Endothelial cell (in vitro differentiated cells): ENCODE measurements around the gene APCDD1L. TPM values are rescaled to one million over a fixed set of nuclear protein-coding genes. Genes with fewer than 3 reads are reported as not detected.

Source experiments
- DNase-seq: peaks from one replicate; pipeline ENCODE4 v3.0.0; 2021; ENCODE audit warnings: low spot score
- H3K27ac Mint-ChIP-seq: one replicate; pipeline ENCODE4 v1.8.0; 2021; ENCODE audit warnings: mixed read lengths, inconsistent platforms; ENCODE audit not compliant: unreplicated experiment
- H3K27me3 Mint-ChIP-seq: one replicate; pipeline ENCODE4 v1.8.0; 2021; ENCODE audit warnings: mild to moderate bottlenecking, moderate library complexity, mixed read lengths, inconsistent platforms; ENCODE audit not compliant: unreplicated experiment
- H3K36me3 Mint-ChIP-seq: one replicate; pipeline ENCODE4 v1.8.0; 2021; ENCODE audit warnings: mild to moderate bottlenecking, low read depth, mixed read lengths, inconsistent platforms; ENCODE audit not compliant: unreplicated experiment
- H3K4me1 Mint-ChIP-seq: one replicate; pipeline ENCODE4 v1.8.0; 2021; ENCODE audit warnings: mild to moderate bottlenecking, mixed read lengths, inconsistent platforms; ENCODE audit not compliant: unreplicated experiment
- H3K4me3 Mint-ChIP-seq: one replicate; pipeline ENCODE4 v1.8.0; 2021; ENCODE audit warnings: mild to moderate bottlenecking, mixed read lengths, inconsistent platforms; ENCODE audit not compliant: unreplicated experiment
- H3K9me3 Mint-ChIP-seq: one replicate; pipeline ENCODE4 v1.8.0; 2021; ENCODE audit warnings: mixed read lengths, inconsistent platforms; ENCODE audit not compliant: unreplicated experiment
- total RNA-seq: library from RNA; stranded (reverse); fragmentation: NEBNext Ultra II Directional; extraction: Animal tissue kit (Norgen Biotek cat#: 25700); gene quantifications from one replicate; pipeline ENCODE4 v1.2.1, GENCODE V29; 2021; ENCODE audit not compliant: unreplicated experiment
- TF ChIP-seq, protein P1 (sequence below): fragments of 200-600 bp; sonication (generic); IDR thresholded peaks from one replicate; pipeline ENCODE4 v1.5.0; 2021; ENCODE audit warnings: antibody characterized with exemption; ENCODE audit not compliant: unreplicated experiment

The APCDD1L gene
- total RNA-seq, 1 donor from 2014 or later, result not detected

DNA sequence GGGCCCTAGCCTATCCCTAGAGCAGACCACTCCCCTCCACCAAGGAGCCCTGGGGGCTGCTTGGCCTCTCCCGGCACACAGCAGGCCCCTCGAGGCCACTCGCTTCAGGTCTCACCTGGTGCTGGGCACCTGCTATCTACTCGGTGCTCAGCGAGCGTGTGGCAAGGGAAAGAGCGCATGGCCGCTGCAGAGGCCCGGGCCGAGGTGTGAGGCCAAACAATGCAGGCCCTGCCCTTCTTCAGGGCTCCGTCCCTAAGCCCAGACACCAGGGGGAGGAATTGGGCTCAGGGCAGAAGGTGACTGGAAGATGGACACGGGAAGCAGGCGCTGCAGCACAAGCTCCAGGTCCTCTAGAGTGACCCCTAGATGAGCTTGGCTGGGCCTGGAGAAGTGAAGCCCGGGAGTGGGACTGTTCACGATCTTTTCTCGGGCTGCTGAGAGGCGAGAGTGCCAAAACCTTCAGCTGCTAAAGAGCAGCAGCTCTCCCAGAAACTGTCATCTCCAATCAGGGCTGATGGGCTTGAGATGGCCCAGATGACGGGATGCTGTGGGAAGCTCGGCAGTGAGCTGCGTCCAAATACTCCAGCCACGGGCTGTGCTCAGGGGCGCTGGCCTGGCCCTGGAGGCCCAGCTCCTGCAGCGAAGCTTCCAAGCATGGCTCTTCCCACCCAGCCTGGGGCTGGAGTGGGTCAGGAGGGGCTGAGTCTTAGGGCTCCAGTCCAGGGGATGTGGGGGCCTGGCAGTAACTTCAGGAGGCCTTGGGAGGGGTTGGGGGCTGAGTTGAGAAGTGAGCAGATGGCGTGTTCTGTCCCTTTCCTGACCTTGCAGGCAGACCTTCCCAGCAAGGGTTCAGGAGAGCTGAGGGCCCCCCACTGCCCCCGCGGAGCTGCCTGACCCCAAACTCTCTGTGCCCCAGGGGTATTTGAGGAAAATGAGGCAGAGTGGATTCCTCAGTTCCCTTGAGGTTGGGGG lies 43.7 kb downstream of the APCDD1L start:
- no peaks in the 10 kb centered on the region for H3K9me3 Mint-ChIP-seq
- no peak overlapping the region for H3K4me3 Mint-ChIP-seq
- H3K27ac Mint-ChIP-seq, result no peak overlapping the region
- H3K36me3 Mint-ChIP-seq, result no peaks in the 10 kb centered on the region
- DNase-seq, result no peak
- no peaks in the 10 kb centered on the region for H3K4me1 Mint-ChIP-seq
- H3K27me3 Mint-ChIP-seq, result no peaks in the 10 kb centered on the region
- TF ChIP-seq, protein P1, sequence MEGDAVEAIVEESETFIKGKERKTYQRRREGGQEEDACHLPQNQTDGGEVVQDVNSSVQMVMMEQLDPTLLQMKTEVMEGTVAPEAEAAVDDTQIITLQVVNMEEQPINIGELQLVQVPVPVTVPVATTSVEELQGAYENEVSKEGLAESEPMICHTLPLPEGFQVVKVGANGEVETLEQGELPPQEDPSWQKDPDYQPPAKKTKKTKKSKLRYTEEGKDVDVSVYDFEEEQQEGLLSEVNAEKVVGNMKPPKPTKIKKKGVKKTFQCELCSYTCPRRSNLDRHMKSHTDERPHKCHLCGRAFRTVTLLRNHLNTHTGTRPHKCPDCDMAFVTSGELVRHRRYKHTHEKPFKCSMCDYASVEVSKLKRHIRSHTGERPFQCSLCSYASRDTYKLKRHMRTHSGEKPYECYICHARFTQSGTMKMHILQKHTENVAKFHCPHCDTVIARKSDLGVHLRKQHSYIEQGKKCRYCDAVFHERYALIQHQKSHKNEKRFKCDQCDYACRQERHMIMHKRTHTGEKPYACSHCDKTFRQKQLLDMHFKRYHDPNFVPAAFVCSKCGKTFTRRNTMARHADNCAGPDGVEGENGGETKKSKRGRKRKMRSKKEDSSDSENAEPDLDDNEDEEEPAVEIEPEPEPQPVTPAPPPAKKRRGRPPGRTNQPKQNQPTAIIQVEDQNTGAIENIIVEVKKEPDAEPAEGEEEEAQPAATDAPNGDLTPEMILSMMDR, result no peak

DNA sequence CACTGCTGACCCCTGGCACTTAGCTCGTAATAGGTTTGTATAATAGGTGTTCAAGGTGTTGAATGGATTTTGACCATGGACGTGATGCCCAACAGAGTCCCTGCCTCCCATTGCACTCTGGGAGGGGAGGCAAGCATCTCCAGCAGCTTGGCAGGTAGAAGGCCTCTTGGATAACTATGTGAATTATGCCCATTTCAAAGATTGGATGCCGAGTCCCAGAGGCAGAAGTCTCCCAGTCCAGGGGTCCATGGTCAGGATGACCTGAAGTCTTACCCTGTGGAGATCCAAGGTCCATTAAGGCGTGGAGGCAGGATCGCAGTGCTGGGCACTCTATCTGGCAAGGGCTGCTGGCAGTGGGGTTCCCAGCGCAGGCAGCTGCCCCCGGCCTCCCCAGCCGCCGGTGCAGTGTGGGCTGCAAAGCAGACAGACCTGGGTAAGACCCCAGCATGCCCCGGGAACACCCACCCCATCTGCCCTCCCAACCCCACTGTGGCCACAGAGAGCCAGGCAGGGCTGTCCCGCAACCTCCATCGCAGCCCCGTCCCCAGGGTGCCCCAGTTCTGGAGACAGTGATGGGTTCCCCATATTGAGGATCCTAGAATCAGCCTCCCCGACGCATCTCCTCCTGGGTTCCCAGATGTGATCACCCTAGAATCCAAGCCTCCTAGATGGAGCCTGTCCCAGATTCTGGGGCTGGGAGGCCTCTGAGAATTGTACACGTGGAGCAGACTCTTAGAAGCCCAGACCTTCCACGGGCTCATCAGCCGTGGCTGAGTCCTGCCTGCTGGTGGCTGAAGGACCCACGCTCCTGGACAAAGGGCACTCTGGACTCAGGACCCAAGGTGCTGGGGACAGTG lies 44.6 kb downstream of the APCDD1L start:
- H3K9me3 Mint-ChIP-seq, result no peaks in the 10 kb centered on the region
- H3K4me1 Mint-ChIP-seq, result no peaks in the 10 kb centered on the region
- H3K27ac Mint-ChIP-seq, result no peak overlapping the region
- TF ChIP-seq, protein P1, result no peak
- H3K36me3 Mint-ChIP-seq, result no peaks in the 10 kb centered on the region
- no peaks in the 10 kb centered on the region for H3K27me3 Mint-ChIP-seq
- DNase-seq, result no peak
- H3K4me3 Mint-ChIP-seq, result no peak overlapping the region

DNA sequence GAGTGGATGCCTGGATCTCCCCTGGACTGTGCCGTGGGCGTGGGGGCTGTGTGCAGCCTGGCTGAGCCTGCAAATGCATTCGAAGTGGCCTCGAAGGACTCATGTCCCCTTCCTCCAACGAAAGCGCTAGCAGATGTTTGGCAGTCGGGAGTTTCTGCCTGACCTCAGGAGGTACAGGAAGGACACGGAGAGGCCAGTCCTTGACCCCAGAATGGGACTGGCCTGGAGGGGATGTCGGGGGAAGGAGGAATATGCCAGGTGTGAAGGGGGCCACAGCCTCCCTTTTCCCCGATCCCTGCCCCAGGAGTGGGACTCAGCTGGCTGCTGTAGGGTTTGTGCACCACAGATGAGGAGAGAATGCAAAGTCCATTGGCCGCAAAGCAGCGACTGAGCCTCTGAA lies 45.6 kb downstream of the APCDD1L start:
- Mint-ChIP-seq H3K9me3 (no peaks in the 10 kb centered on the region), H3K27ac (no peak overlapping the region), H3K4me3 (no peak overlapping the region), H3K4me1 (no peaks in the 10 kb centered on the region), H3K27me3 (peaks cover 1% of the 10 kb centered on the region), H3K36me3 (no peaks in the 10 kb centered on the region)
- DNase-seq, result no peak
- TF ChIP-seq, protein P1, result no peak

DNA sequence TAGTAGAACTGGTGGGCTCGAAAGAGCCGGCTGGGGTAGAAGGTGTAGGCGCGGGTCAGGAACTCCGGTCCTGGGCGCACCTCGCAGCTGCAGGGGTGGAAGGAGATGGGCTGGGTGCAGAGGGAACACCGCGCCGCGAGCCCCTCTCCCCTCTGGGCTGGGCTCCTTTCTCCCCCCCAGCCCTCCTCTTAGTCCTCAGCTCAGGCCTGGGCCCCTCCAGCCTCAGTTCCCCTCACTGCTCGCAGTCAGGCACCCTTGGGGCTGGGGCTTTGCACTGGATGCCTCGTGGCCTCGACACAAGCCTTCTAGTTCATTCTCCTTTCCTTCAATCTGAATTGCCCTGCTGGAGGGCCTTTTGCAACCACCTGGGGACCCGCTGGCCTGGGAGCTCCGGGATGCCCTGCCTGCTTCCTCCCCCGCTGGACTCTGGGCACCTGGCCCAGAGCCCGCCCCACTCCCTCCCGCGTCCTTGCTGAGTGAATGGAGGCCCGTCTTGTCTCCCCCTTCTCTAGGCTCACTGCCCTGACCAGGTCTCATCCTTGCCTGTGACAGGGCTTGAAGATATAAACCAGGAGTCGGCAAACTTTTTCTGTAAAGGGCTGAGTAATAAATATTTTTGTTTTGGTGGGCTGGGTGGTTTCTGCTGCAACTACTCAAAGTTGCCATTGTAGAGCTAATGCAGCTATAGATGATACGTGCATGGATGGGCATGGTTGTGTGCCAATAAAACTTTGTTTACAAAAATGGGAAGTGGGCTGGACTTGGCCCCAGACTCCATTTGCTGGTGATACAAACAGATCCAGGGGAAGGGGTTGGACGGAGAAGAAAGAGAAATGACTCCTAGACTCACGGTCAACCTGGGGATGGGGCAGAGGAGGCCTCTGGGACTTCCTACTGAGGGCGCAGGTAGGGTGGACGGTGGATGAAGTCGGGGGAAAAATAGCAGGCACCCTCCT lies 47.3 kb downstream of the APCDD1L start:
- no peaks in the 10 kb centered on the region for H3K9me3 Mint-ChIP-seq
- no peaks in the 10 kb centered on the region for H3K36me3 Mint-ChIP-seq
- H3K27ac Mint-ChIP-seq, result no peak overlapping the region
- H3K27me3 Mint-ChIP-seq, result peaks cover 3% of the 10 kb centered on the region
- no peak for DNase-seq
- no peak overlapping the region for H3K4me3 Mint-ChIP-seq
- TF ChIP-seq, protein P1, result no peak
- no peaks in the 10 kb centered on the region for H3K4me1 Mint-ChIP-seq
